Peyer's patch (tissue), 4 donors: ENCODE measurements around the gene G0S2. TPM values are rescaled to one million over a fixed set of nuclear protein-coding genes. Genes with fewer than 3 reads are reported as not detected.
A peak's percentile ranks its signal among the peaks of the same experiment; 100 is the strongest.
"Not testable (repeated sequence)": the region's sequence is repeated elsewhere in the genome, so short reads cannot be mapped to it uniquely, and the experiment has no call there.

ENCODE experiments used
- DNase-seq, 3 donors: peaks; one replicate each; pipeline ENCODE4 v3.0.0-alpha.2; 2017 to 2019
- H3K27ac ChIP-seq, 4 donors: fragments of 200-600 bp; sonication (generic); one replicate each; pipeline ENCODE4 v1.5.1; 2016 to 2019
- H3K27me3 ChIP-seq, 2 donors: fragments of 200-600 bp; sonication (generic); one replicate each; pipeline ENCODE4 v1.5.1; 2019
- H3K36me3 ChIP-seq, 3 donors: fragments of 200-600 bp; sonication (generic); one replicate each; pipeline ENCODE4 v1.5.1; 2016 to 2019
- H3K4me1 ChIP-seq, 4 donors: fragments of 200-600 bp; sonication (generic); one replicate each; pipeline ENCODE4 v1.5.1; 2016 to 2019
- H3K4me3 ChIP-seq, 4 donors: fragments of 200-600 bp; sonication (generic); 1 replicate in 3 of 4; 2 replicates in 1 of 4; pipeline ENCODE4 v1.5.1; 2016 to 2019; ENCODE audit warnings: mild to moderate bottlenecking in 1 of 4
- H3K9me3 ChIP-seq, 4 donors: fragments of 200-600 bp; sonication (generic); one replicate each; pipeline ENCODE4 v1.5.1; 2016 to 2019; ENCODE audit warnings: mild to moderate bottlenecking in 1 of 4
- CTCF ChIP-seq, 6 experiments: fragments of 450-650 bp in 4 of 6; fragments of 200-600 bp in 2 of 6; sonication (generic) in 1 of 6; IDR thresholded peaks; one replicate each; pipeline ENCODE4 v1.5.1; 2017 to 2019; ENCODE audit warnings: antibody characterized with exemption in 6 of 6, mild to moderate bottlenecking in 3 of 6, moderate library complexity in 1 of 6
- POLR2A ChIP-seq, 2 donors: fragments of 450-650 bp; IDR thresholded peaks; one replicate each; pipeline ENCODE4 v1.5.1; 2017; ENCODE audit warnings: antibody characterized with exemption in 2 of 2, mild to moderate bottlenecking in 2 of 2, moderate library complexity in 2 of 2
- total RNA-seq, 4 donors: library from RNA; depleted of rRNA; stranded (reverse); fragments of >200 nt; gene quantifications; one replicate each; pipeline ENCODE4 v1.1.0, GENCODE V29; 2016

G0S2 gene
- total RNA-seq, 4 donors from 2014 or later, result 2.3 to 70.4 (median 14.1) TPM

GRCh38 chr1:209697126-209697525, 21.9 kb downstream of the G0S2 start:
- no peak overlapping the region for H3K4me3 ChIP-seq
- H3K36me3 ChIP-seq, result no peaks in the 10 kb centered on the region
- TF ChIP-seq POLR2A (IDR thresholded peaks at IDR 0.05) (no peak), CTCF (IDR thresholded peaks at IDR 0.05) (no peak)
- H3K9me3 ChIP-seq, result no peaks in the 10 kb centered on the region
- DNase-seq, result no peak
- H3K27ac ChIP-seq, result no peak overlapping the region
- H3K4me1 ChIP-seq, result no peaks in the 10 kb centered on the region
- H3K27me3 ChIP-seq, result no peaks in the 10 kb centered on the region

- H3K4me1 ChIP-seq, H3K27me3 ChIP-seq, H3K4me3 ChIP-seq, H3K36me3 ChIP-seq, H3K27ac ChIP-seq, DNase-seq, H3K9me3 ChIP-seq: not testable (repeated sequence)
Observed at GRCh38 chr1:209700686-209701085, 25.5 kb downstream of the G0S2 start.

GRCh38 chr1:209702832-209703231, 27.6 kb downstream of the G0S2 start:
- no peaks in the 10 kb centered on the region for H3K36me3 ChIP-seq
- no peaks in the 10 kb centered on the region for H3K27me3 ChIP-seq
- no peak overlapping the region for H3K27ac ChIP-seq
- no peak for DNase-seq
- no peak for TF ChIP-seq CTCF (IDR thresholded peaks at IDR 0.05)
- TF ChIP-seq POLR2A (IDR thresholded peaks at IDR 0.05), result no peak
- no peaks in the 10 kb centered on the region for H3K9me3 ChIP-seq
- H3K4me1 ChIP-seq, result no peaks in the 10 kb centered on the region
- H3K4me3 ChIP-seq, result no peak overlapping the region

- no peak overlapping the region for H3K4me3 ChIP-seq
- TF ChIP-seq CTCF (IDR thresholded peaks at IDR 0.05) (no peak), POLR2A (IDR thresholded peaks at IDR 0.05) (no peak)
- no peaks in the 10 kb centered on the region for H3K36me3 ChIP-seq
- H3K27ac ChIP-seq, result no peak overlapping the region
- no peaks in the 10 kb centered on the region for H3K4me1 ChIP-seq
- DNase-seq, result no peak
- H3K9me3 ChIP-seq, result no peaks in the 10 kb centered on the region
- H3K27me3 ChIP-seq, result no peaks in the 10 kb centered on the region
Observed at GRCh38 chr1:209703834-209704504, 28.8 kb downstream of the G0S2 start.

GRCh38 chr1:209704584-209704983, 29.4 kb downstream of the G0S2 start, which contains the start of gene HSD11B1:
HSD11B1 (plus strand) TSS chr1:209704846; CDS start chr1:209704943, 97 bp downstream.
- Histone ChIP-seq H3K36me3 (no peaks in the 10 kb centered on the region), H3K27ac (peak within 1 kb of the TSS in 1 of 4 donors; percentile 21), H3K4me1 (no peaks in the 10 kb centered on the region), H3K27me3 (no peaks in the 10 kb centered on the region), H3K4me3 (peak within 1 kb of the TSS in 1 of 4 donors; percentile 5), H3K9me3 (no peaks in the 10 kb centered on the region)
- peak in 2 of 3 donors; percentile 22 to 73 for DNase-seq
- TF ChIP-seq POLR2A (IDR thresholded peaks at IDR 0.05), result no peak
- no peak for TF ChIP-seq CTCF (IDR thresholded peaks at IDR 0.05)

GRCh38 chr1:209705033-209705598, 29.9 kb downstream of the G0S2 start:
- Histone ChIP-seq H3K9me3 (no peaks in the 10 kb centered on the region), H3K4me1 (no peaks in the 10 kb centered on the region), H3K27me3 (no peaks in the 10 kb centered on the region), H3K36me3 (no peaks in the 10 kb centered on the region), H3K4me3 (no peak overlapping the region), H3K27ac (peak overlapping the region in 1 of 4 donors; percentile 21)
- no peak for DNase-seq
- TF ChIP-seq POLR2A (IDR thresholded peaks at IDR 0.05) (no peak), CTCF (IDR thresholded peaks at IDR 0.05) (no peak)
